ENCODE data around the gene ANKRD65. TPM values are rescaled to one million over a fixed set of nuclear protein-coding genes. Genes with fewer than 3 reads are reported as not detected.
A peak's percentile ranks its signal among the peaks of the same experiment; 100 is the strongest.
"Not testable (repeated sequence)": the region's sequence is repeated elsewhere in the genome, so short reads cannot be mapped to it uniquely, and the experiment has no call there.

Gene ANKRD65
- total RNA-seq, 1 experiment from 2014 or later, result 3.2 TPM

DNA sequence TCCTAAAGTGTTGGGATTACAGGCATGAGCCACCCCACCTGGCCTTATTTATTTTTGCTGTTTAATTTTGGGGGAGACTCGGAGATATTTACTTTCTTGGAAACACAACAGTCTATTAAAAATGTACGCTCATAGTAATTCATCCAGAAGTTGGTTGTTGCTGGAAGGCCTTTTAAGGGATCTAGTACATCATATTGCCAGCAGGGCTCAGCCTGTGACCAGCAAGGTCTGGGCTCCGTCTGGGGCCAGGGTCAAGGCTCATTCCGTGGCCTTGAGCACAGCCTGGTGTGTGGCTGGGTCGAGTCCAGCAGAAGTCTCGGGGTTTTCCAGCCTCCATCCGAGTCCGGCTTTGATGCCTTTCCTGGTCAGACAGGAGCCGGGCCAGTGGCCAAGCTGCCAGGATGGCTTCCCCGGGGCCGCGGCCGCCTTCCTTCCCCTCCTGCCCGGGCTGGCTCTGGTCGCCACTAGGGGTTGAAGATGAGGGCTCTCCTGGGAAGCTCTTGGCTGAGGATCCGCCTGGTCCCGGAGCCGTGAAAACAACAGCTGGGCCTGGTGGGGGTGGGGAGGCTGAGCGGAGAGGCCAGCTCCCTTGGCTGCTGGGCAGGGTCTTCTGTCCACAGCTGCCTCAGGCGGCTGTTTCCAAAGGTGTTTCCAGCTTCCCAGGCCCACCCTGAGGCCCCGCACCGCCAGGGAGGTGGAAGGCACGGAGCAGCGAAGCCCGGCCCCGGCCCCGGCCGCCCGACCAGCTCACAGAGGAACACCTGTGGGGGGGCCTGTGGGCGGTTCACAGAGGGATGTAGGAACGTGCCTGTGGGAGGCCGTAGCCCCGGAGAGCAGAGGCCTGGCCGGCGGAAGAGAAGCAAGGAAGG is 9.3 kb upstream of the ANKRD65 start:
- DNase-seq, result peak in 1 of 2 experiments; percentile 73
- Mint-ChIP-seq H3K9me3 (ENCODE audit: unreplicated experiment) (no peaks in the 10 kb centered on the region), H3K4me1 (ENCODE audit: low read depth, unreplicated experiment) (peaks cover 5% of the 10 kb centered on the region), H3K27ac (ENCODE audit: unreplicated experiment) (peak overlapping the region; percentile 59), H3K36me3 (ENCODE audit: insufficient read depth, unreplicated experiment) (peaks cover 8% of the 10 kb centered on the region), H3K4me3 (ENCODE audit: unreplicated experiment) (no peak overlapping the region), H3K27me3 (ENCODE audit: insufficient read depth, unreplicated experiment) (no peaks in the 10 kb centered on the region)
- Histone ChIP-seq H3K27me3 (replicated peaks; ENCODE audit: control insufficient read depth, insufficient read depth, low read length) (no peaks in the 10 kb centered on the region), H3K4me1 (peaks cover 63% of the 10 kb centered on the region), H3K9me3 (no peaks in the 10 kb centered on the region), H3K4me3 (ENCODE audit: low read depth, low read length) (no peak overlapping the region), H3K36me3 (ENCODE audit: control insufficient read depth, insufficient read depth, low read length) (no peaks in the 10 kb centered on the region)
- no TSS peak for BruUV-seq (replicated peaks)
- ChIA-PET CTCF (interaction anchor here (0.6 kb wide), 1 partner anchor 239 kb away, joined by 3 read pairs; no protein-coding TSS in a partner anchor), POLR2A (interaction anchor here (0.6 to 0.7 kb wide), 3 partner anchors 14 to 31 kb away, joined by 4 to 6 read pairs (median 4); partner anchors contain the start of gene CCNL2)
- intact Hi-C loops (cut with micrococcal nuclease; ENCODE audit: unreplicated experiment), result loop anchor here (5.0 kb wide), 1 partner anchor 33 kb away; the partner anchor contains the start of gene CCNL2
- TF ChIP-seq CTCF (IDR thresholded peaks at IDR 0.05; ENCODE audit: insufficient read depth in 1 of 2, low read depth in 1 of 2, low read length in 1 of 2, severe bottlenecking in 1 of 2, unreplicated experiment in 1 of 2), result no peak

DNA sequence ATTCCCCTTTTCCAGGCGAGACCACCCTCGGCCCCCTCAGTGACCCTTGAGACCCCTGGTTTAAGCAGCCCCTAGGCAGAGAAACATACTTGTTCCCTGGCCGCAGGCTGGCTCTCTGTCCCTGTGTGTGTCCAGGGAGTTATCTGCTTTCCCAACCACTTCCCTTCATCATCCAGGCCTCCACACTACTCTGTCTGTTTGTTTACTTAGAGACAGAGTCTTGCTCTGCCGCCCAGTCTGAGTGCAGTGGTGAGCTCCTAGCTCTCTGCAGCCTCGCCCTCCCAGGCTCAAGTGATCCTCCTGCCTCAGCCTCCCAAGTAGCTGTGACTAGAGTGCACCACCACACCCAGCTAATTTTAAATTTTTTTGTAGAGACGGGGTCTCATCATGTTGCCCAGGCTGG is 8.6 kb upstream of the ANKRD65 start:
- Mint-ChIP-seq H3K36me3 (ENCODE audit: insufficient read depth, unreplicated experiment) (peaks cover 2% of the 10 kb centered on the region), H3K4me1 (ENCODE audit: low read depth, unreplicated experiment) (peaks cover 5% of the 10 kb centered on the region), H3K4me3 (ENCODE audit: unreplicated experiment) (no peak overlapping the region), H3K9me3 (ENCODE audit: unreplicated experiment) (no peaks in the 10 kb centered on the region), H3K27ac (ENCODE audit: unreplicated experiment) (peak overlapping the region; percentile 59), H3K27me3 (ENCODE audit: insufficient read depth, unreplicated experiment) (no peaks in the 10 kb centered on the region)
- no peaks in the 10 kb centered on the region for H3K27me3 ChIP-seq (replicated peaks; ENCODE audit: control insufficient read depth, insufficient read depth, low read length)
- no peak overlapping the region for H3K4me3 ChIP-seq (ENCODE audit: low read depth, low read length)
- no peak for TF ChIP-seq CTCF (IDR thresholded peaks at IDR 0.05; ENCODE audit: insufficient read depth in 1 of 2, low read depth in 1 of 2, low read length in 1 of 2, severe bottlenecking in 1 of 2, unreplicated experiment in 1 of 2)
- intact Hi-C loops (cut with micrococcal nuclease; ENCODE audit: unreplicated experiment), result loop anchor here (5.0 kb wide), 1 partner anchor 32 kb away; the partner anchor contains the start of gene CCNL2
- POLR2A ChIA-PET, result no interaction called here
- H3K4me1 ChIP-seq, result peaks cover 56% of the 10 kb centered on the region
- H3K36me3 ChIP-seq (ENCODE audit: control insufficient read depth, insufficient read depth, low read length), result no peaks in the 10 kb centered on the region
- no peaks in the 10 kb centered on the region for H3K9me3 ChIP-seq
- no TSS peak for BruUV-seq (replicated peaks)
- DNase-seq, result no peak
- CTCF ChIA-PET, result no interaction called here

DNA sequence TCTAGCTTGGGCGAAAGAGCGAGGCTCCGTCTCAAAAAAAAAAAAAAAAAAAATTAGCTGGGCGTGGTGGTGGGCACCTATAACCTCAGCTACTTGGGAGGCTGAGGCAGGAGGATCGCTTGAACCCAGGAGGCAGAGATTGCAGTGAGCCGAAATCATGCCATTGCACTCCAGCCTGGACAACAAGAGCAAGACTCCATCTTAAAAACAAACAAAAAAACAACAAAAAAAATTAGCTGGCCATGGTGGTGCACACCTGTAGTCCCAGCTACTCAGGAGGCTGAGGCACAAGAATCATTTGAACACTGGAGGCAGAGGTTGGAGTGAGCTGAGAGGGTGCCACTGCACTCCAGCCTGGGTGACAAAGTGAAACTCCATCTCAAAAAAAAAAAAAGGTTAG is 7.9 kb upstream of the ANKRD65 start:
- H3K27me3 Mint-ChIP-seq (ENCODE audit: insufficient read depth, unreplicated experiment); H3K9me3 Mint-ChIP-seq (ENCODE audit: unreplicated experiment); DNase-seq; H3K4me3 Mint-ChIP-seq (ENCODE audit: unreplicated experiment); H3K4me1 Mint-ChIP-seq (ENCODE audit: low read depth, unreplicated experiment); H3K4me3 ChIP-seq (ENCODE audit: low read depth, low read length); BruUV-seq (replicated peaks); CTCF ChIA-PET; H3K27me3 ChIP-seq (replicated peaks; ENCODE audit: control insufficient read depth, insufficient read depth, low read length); H3K36me3 ChIP-seq (ENCODE audit: control insufficient read depth, insufficient read depth, low read length); H3K9me3 ChIP-seq; intact Hi-C loops (cut with micrococcal nuclease; ENCODE audit: unreplicated experiment); H3K36me3 Mint-ChIP-seq (ENCODE audit: insufficient read depth, unreplicated experiment); POLR2A ChIA-PET: not testable (repeated sequence)
- peak overlapping the region; percentile 45 for H3K27ac Mint-ChIP-seq (ENCODE audit: unreplicated experiment)
- peaks cover 49% of the 10 kb centered on the region for H3K4me1 ChIP-seq
